ENCODE results near the gene UBE2C.

Gene UBE2C

GRCh38 chr20:45859916-45860315, 47.5 kb downstream of the UBE2C start:
- no peak for DNase-seq (ENCODE audit: low spot score)

GRCh38 chr20:45860560-45861220, 48.2 kb downstream of the UBE2C start:
- no peak for DNase-seq (ENCODE audit: low spot score)

DNA sequence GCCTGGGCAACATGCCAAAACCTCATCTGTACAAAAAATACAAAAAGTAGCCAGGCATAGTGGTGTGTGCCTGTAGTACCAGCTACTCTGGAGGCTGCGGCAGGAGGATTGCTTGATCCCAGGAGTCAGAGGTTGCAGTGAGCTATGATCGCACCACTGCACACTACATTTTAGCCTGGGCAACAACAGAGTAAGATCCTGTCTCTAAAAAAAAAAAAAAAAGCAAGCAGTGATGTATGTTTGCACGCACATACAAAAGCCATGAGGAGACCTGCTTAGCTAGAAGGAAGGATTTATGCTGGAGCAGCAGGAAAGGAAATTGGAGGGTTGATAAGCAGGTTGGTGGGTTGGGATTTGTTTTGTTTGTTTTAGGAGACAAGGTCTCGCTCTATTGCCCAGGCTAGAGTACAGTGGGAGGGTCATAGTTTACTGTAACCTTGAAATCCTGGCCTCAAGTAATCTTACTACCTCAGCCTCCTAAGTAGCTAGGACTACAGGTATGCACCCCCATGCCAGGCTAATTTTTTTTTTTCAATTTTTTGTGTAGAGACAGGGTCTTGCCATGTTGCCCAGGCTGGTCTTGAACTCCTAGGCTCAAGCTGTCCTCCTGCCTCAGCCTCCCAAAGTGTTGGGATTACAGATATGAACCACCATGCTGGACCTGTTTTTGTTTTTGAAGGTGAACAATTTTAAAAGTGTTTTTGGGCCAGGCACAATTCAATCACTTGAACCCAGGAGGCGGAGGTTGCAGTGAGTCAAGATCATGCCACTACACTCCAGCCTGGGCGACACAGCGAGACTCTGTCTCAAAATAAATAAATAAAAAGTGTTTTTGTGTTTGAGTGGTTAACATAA, 49.0 kb downstream of the UBE2C start:
- DNase-seq (ENCODE audit: low spot score), result no peak

DNA sequence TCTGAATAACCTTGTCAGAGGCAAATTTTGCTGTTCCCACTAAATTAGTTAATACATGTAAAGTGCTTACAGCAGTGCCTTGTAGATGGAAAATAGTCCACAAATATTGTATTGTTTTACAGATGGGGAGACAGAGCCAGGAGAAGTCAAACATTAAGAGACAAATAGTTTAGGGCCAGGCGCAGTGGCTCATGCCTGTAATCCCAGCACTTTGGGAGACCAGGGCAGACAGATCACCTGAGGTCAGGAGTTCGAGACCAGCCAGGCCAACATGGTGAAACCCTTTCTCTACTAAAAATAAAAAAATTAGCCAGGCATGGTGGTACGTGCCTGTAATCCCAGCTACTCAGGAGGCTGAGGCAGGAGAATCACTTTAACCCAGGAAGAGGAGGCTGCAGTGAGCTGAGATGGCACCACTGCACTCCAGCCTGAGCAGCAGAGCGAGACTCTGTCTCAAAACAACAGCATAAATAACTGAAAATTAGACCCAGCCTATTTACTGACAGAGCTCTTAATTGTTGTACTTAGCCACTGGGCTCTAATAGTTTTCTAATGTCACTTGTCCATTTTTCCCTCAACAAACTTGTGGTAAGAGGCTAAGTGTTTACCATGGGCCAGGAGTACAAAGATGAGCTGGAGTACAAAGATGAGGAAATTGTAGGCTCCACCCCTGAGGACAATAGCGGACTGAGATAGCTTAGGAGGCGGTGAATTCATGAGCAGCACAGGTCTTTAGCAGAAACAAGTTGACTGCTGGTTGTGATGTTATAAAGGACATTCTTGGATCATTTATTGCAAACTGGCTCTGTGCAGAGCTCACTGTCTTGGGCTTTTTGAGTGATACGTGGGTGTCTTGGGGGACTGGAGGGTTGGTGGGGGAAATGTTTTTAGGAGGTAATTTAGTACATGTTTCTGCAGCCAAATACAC, 51.4 kb downstream of the UBE2C start:
- no peak for DNase-seq (ENCODE audit: low spot score)

DNA sequence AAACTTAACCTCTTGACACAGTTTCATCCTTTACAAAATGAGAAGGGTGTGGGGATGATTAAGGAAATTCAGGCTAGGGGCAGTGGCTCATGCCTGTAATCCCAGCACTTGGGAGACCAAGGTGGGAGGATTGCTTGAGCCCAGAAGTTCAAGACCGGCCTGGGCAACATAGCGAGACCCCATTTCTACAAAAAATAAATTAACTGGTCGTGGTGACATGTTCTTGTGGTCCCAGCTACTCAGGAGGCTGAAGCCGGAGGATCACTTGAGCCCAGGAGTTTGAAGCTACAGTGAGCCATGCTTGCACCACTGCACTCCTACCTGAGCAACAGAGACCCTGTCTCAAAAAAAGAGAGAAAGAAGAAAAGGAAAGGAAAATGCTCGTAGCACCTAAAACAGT, 54.0 kb downstream of the UBE2C start:
- no peak for DNase-seq (ENCODE audit: low spot score)

Data from CD4-positive, alpha-beta T cell treated with Interleukin-2 at 100 ng/mL for 4 hours (primary cell).